Upper lobe of left lung (tissue), 4 donors: ENCODE results near the gene CDRT15L2.
"Not testable (repeated sequence)": the region's sequence is repeated elsewhere in the genome, so short reads cannot be mapped to it uniquely, and the experiment has no call there.

Experiments
- POLR2A ChIP-seq, 4 donors: fragments of 450-650 bp; IDR thresholded peaks; one replicate each; pipeline ENCODE4 v1.5.1; 2016 to 2017; ENCODE audit warnings: antibody characterized with exemption in 4 of 4, mild to moderate bottlenecking in 2 of 4
- TF ChIP-seq, protein P1 (sequence below), 6 experiments: fragments of 450-650 bp in 4 of 6; fragments of 200-600 bp in 2 of 6; sonication (generic) in 2 of 6; IDR thresholded peaks; one replicate each; pipeline ENCODE4 v1.5.1; 2016 to 2019; ENCODE audit warnings: antibody characterized with exemption in 6 of 6

DNA sequence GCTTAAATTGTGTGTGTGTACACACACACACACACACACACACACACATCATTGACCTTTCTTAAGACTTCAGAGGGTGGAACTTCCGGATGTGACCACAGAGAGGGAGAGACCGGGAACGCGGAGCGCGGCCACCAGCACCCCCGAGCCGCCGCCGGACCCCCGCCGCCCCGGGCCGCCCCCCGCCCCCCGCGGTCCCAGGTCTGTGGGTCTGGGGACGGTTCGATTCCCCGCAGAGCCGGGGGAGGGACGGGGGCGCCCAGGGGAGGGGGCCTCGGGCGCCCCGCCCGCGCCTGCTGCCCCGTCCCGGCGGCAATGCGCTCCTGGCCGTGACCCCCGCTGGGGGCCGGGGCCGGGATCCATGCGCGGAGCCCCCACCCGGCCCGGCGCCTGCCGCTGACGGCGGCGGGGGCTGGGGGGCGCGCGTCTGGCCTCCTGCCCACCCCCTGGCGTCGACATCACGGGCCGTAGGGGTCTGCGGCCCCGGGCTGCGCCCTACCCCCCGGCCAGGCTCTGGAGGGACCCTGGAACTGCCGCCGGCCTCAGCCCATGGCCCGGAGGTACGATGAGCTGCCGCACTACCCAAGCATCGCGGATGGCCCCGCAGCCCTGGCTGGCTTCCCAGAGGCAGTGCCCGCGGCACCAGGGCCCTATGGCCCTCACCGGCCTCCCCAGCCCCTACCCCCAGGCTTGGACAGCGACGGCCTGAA lies 9.4 kb downstream of the CDRT15L2 start:
- TF ChIP-seq, protein P1, sequence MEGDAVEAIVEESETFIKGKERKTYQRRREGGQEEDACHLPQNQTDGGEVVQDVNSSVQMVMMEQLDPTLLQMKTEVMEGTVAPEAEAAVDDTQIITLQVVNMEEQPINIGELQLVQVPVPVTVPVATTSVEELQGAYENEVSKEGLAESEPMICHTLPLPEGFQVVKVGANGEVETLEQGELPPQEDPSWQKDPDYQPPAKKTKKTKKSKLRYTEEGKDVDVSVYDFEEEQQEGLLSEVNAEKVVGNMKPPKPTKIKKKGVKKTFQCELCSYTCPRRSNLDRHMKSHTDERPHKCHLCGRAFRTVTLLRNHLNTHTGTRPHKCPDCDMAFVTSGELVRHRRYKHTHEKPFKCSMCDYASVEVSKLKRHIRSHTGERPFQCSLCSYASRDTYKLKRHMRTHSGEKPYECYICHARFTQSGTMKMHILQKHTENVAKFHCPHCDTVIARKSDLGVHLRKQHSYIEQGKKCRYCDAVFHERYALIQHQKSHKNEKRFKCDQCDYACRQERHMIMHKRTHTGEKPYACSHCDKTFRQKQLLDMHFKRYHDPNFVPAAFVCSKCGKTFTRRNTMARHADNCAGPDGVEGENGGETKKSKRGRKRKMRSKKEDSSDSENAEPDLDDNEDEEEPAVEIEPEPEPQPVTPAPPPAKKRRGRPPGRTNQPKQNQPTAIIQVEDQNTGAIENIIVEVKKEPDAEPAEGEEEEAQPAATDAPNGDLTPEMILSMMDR (IDR thresholded peaks at IDR 0.05): not testable (repeated sequence)
- TF ChIP-seq POLR2A (IDR thresholded peaks at IDR 0.05): not testable (repeated sequence)
